Stomach (tissue), 4 donors: Measurements from ENCODE around the gene PERCC1.

Experiments used
- POLR2A ChIP-seq, 4 donors: fragments of 450-650 bp; IDR thresholded peaks; one replicate each; pipeline ENCODE4 v1.6.1; 2016; ENCODE audit warnings: antibody characterized with exemption in 4 of 4, control low read depth in 2 of 4, mild to moderate bottlenecking in 1 of 4, moderate library complexity in 1 of 4
- TF ChIP-seq, protein P1 (sequence below), 7 experiments: fragments of 450-650 bp in 4 of 7; fragments of 200-600 bp in 3 of 7; sonication (generic) in 3 of 7; IDR thresholded peaks; one replicate each; pipeline ENCODE4 v1.5.1; 2016 to 2019; ENCODE audit warnings: antibody characterized with exemption in 7 of 7, control low read depth in 2 of 7, mild to moderate bottlenecking in 1 of 7

DNA sequence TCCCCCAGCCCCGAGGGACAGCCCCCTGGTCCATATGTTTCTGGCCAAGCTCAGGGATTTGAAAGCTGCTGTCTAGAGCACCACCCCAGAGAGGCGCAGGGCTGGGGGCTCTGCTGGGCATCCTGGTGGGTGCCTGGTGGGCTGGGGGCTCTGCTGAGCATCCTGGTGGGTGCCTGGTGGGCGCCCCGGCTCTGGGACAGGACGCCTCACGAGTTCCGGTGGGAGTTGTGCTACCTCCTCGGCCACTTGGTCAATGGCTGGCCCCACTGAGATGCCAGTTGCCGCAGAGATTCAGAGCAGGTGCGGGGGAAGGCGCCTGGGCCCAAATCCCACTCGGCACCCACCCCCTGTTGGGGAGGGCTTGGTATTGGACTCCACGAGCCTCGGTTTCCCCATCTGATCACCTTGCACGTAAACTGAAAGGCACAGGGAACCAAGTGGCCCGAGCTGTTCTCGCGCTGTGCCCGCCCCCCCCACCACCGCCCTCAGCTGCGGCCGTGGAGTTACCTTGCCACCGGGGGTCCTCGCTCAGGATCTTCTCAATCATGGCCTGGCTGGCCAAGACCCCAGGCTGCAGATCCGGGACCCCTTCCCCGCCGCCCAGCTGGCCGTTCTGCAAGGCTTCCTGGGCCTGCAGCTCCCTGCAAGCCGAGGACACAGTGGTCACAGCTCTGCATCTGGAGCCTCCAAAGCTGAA lies 29.7 kb upstream of the PERCC1 start:
- TF ChIP-seq, protein P1, sequence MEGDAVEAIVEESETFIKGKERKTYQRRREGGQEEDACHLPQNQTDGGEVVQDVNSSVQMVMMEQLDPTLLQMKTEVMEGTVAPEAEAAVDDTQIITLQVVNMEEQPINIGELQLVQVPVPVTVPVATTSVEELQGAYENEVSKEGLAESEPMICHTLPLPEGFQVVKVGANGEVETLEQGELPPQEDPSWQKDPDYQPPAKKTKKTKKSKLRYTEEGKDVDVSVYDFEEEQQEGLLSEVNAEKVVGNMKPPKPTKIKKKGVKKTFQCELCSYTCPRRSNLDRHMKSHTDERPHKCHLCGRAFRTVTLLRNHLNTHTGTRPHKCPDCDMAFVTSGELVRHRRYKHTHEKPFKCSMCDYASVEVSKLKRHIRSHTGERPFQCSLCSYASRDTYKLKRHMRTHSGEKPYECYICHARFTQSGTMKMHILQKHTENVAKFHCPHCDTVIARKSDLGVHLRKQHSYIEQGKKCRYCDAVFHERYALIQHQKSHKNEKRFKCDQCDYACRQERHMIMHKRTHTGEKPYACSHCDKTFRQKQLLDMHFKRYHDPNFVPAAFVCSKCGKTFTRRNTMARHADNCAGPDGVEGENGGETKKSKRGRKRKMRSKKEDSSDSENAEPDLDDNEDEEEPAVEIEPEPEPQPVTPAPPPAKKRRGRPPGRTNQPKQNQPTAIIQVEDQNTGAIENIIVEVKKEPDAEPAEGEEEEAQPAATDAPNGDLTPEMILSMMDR (IDR thresholded peaks at IDR 0.05), result no peak
- TF ChIP-seq POLR2A (IDR thresholded peaks at IDR 0.05), result no peak
